SIG-M5 (cell line): ENCODE results near the gene SPINK5.
"Not testable (repeated sequence)": the region's sequence is repeated elsewhere in the genome, so short reads cannot be mapped to it uniquely, and the experiment has no call there.

Experiments
- DNase-seq: peaks from one replicate; lab custom pipeline; 2025; lab: John Stamatoyannopoulos, UW

Gene SPINK5, protein sequence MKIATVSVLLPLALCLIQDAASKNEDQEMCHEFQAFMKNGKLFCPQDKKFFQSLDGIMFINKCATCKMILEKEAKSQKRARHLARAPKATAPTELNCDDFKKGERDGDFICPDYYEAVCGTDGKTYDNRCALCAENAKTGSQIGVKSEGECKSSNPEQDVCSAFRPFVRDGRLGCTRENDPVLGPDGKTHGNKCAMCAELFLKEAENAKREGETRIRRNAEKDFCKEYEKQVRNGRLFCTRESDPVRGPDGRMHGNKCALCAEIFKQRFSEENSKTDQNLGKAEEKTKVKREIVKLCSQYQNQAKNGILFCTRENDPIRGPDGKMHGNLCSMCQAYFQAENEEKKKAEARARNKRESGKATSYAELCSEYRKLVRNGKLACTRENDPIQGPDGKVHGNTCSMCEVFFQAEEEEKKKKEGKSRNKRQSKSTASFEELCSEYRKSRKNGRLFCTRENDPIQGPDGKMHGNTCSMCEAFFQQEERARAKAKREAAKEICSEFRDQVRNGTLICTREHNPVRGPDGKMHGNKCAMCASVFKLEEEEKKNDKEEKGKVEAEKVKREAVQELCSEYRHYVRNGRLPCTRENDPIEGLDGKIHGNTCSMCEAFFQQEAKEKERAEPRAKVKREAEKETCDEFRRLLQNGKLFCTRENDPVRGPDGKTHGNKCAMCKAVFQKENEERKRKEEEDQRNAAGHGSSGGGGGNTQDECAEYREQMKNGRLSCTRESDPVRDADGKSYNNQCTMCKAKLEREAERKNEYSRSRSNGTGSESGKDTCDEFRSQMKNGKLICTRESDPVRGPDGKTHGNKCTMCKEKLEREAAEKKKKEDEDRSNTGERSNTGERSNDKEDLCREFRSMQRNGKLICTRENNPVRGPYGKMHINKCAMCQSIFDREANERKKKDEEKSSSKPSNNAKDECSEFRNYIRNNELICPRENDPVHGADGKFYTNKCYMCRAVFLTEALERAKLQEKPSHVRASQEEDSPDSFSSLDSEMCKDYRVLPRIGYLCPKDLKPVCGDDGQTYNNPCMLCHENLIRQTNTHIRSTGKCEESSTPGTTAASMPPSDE

DNA sequence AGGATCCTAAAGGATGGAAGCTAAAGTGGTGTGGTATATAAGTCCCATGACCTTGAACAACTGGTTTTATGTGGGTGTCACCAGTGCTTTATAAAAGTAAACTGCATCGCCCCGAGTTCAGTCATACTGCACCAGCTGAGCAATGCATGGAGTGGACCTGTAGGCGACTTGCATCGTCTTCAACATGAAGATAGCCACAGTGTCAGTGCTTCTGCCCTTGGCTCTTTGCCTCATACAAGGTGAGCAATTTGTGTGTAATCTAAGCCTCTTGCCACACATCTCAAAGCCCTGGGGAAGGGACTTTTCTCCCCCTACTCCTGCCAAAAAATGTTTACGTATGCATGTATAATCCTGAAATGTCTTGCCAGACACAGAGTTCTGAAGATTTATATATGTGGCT lies at the start of gene SPINK5:
Gene SPINK5 (plus strand): TSS at position 120 of the 400 bp plus-strand sequence. CDS start 65 bp downstream, at position 185.
- DNase-seq, result no peak

DNA sequence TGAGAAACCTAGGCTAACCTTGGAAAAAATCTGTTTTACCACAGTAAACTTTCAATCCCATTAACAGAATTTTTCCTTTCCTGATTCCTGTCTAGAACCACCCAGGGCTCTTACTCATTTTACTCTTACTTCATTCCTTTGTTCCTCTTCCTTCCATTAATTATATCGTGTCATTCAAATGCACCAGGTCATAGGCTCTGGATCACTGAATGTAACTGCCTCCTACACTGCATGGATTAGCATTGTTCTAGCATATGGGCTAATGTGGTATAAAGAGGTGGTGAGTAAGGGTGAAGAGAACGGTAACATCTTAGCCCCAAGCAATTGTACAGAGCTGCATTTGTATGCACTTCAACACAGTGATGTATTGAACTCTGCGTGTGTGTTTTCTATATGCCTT lies 49.5 kb upstream of the SPINK5 start:
- DNase-seq, result no peak

DNA sequence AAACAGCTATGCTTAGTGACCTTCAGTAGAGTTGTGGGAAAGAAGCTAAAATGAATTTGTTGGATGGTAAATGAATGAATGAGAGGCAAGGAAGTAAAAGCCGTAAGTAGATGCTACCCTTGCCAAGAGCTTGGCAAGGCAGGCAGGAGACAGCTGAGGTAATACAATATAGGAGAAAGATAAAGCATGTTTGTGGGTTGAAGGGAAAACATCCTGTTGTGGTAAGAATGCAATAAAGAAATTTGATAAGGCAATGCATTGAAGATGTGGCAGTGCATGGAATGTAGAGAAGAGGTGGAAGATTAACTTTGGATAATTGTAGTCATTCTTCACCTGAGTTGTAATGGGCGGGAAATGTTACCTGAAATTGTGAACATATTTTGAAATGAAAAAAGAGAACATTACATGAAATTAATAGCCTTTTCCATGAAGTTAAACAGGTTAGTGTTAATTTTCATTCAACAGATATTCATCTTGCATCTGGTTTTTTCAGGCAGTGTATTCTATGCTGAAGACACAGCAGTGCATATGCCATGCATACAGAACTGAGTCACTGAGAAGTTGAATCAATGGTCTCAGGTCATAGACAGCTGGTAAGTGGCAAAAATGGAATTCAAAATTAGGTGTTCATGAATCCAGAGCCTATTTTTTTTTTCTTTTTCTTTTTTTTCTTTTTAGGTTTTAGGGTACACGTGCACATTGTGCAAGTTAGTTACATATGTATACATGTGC lies 43.4 kb upstream of the SPINK5 start:
- DNase-seq, result no peak

DNA sequence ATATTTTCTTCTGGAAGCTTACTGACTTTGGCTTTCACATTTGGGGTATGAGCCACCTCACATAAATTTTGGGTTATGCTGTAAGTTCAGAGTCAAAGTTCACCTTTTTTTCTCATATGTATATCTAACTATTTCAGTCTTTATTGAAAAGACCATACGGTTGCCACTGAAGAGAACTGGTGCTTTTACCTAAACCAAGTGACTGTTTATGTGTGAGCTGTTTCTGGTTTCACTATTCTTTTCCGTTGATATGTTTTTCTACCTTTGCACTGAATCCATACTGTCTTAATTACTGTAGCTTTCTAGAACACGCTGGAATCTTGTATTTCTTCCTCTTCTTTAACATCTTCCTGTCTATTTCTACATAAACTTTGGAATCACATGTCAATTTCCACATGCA lies 36.3 kb upstream of the SPINK5 start:
- DNase-seq, result no peak

DNA sequence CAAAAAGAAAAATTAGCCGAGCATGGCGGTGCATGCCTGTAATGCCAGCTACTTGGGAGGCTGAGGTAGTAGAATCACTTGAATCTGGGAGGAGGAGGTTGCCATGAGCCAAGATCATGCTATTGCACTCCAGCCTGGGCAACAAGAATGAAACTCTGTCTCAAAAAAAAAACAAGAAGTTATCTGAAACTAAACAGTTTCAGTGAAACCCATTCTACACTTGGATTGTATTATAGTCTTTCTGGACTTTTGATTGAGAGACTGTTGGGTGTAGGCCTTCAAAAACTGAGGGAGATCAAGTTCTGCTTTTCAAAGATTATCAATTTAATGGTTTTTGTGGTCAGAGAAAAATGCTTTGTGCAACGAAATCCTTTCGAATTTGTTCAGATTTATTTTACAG lies 34.6 kb upstream of the SPINK5 start:
- no peak for DNase-seq

DNA sequence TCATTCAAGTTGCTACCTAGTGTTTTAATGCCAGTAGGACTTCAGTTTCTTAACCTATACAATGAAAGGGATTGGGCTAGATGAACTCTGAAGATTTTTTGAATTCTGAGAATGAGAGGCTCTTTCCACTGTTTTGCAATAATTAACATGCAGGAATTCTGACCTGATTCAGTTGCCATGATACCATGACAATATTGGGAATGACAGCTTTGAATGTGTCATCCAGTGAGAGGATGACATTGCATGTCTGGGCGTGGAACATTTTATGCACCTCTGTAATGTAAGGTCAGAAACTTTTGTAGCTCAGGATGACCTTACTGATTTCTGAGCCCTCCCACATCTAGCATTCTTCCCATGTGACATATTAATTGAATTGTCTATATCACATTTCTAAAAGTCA lies 30.6 kb upstream of the SPINK5 start:
- DNase-seq, result no peak

DNA sequence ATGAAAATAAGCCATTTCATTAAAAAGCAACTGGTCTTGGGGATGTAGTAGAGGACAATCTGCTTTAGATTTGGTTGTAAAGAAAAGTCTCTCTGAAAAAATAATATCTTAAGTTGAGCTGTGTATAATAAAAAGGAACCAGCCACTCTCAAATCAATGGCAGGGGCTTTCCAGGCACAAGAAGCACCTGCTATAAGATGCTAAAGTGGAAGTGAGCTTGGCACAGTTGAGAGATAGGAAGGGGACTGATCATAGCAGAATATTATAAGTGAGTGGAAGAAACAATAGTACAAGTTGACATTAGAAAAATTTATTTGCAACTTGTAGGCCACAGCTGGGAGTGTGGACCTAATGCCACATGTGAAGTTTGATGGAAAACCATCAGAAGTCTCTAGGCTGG lies 28.1 kb upstream of the SPINK5 start:
- DNase-seq, result no peak

DNA sequence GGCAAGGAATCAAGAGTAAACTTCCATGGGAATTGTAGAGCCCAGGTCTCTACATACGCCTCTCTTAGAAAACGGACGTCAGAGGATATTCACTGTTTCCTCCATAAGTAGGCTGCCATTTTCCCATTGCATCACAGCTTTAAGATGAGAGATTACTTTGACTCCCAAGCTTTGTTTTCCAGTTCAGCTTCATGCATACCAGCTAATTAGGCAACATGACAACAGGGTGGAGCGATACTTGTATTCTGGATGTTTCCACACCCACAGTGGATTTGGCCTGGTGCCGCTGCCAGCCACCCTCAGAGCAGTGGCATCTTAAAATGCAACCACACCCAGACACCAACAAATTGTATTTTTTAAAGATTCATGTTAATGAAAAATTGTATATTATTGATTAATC lies 20.9 kb upstream of the SPINK5 start:
- no peak for DNase-seq

DNA sequence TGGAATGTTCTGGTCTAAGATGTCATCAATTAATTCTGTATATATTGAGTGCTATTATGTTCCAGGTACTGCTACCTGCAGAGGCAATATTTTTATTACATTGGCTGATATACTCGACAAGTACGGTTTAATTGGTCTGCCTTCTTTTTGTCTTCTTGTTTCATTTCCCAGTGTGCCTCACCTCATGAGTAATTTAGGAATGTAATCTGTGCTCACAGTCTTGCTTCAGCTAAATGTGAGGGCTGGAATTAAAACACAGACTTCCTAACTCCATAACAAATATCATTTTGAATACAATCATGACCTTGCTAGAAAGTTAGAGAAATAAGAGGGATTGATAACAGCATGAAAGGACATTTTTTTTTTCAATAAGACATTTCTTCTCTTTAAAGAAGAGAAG lies 20.1 kb upstream of the SPINK5 start:
- DNase-seq, result no peak

DNA sequence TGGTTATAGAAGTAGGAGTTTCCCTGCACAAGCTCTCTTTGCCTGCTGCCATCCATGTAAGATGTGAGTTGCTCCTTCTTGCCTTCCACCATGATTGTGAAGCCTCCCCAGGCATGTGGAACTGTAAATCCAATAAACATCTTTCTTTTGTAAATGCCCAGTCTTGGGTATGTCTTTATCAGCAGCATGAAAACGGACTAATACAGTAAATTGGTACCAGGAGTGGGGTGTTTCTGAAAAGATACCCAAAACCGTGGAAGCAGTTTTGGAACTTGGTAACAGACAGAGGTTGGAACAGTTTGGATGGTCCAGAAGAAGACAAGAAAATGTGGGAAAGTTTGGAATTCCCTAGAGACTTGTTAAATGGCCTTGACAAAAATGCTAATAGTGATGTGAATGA lies 8.6 kb upstream of the SPINK5 start:
- not testable (repeated sequence) for DNase-seq

DNA sequence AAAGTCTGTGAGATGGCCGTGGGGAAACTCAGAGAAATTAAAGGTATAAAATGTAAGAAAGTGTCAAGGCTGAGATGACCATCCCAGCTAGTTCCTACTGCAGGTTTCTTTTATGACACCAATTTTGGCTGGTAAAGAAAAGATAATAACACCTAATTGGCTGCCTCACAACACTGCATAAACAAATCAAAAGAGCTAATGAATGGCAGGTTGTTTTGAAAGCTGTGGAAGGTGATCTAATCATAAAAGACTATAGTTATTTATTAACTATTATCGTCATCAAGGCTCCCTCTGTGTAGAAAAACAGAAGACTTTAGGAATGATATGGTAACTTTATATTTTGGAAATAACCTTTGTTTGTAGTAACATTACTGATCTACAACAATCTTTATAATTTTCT lies 3.5 kb upstream of the SPINK5 start:
- no peak for DNase-seq

DNA sequence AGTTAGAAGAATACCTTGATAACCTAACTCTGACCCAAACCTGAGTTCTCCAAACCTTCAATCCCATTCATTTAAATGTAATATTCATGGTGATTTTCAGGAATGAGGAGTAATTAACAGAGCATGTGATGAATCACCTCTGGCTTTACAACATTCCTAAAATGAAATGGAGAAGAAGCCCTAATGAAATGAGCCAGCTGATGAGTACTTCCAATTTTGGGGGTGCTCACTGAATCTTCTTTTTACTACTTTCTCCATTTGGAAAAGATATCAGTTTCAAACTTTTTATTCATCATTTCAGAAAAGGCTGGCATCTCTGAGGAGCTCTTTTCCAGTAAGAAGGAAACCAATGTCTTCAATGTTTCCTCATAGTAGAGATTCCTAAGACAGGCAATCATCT lies 2.9 kb upstream of the SPINK5 start:
- DNase-seq, result no peak

DNA sequence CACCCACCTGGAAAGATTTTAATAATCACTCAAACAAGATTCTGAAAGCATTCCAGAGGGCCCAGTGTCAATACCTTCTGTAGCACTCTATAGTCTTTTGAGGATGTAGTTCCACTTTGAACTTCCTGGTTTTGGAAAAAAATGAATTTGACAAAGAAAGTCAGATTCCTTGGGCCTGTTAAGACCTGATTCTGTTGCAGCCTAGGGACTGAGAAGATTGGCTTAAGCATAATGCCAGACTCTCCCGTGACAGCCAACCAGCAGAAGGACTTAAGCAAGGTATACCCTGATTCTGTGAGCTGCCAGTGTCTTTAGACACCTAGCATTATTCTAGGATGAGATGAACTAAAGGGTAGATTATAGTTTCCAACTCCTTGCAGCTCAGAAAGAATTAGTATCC lies 6.8 kb downstream of the SPINK5 start:
- no peak for DNase-seq

DNA sequence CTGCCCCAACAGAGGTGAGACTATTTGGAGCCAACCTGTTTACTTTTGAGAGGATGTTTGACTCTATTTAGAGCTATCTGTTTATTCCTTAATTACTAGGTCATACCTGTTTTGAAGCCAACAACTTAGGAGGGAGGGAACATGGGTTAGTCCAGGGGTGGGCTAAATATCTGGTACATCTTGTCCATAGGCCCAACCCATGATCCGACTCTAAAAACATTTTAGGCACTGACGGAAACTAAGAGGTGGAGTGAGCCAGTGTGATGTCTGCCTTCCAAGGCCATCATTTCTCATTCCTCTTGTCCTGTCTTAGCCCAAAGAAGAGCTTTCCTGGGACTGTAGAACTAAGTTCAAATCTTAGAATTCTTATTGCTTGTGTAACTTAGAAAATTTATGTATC lies 8.4 kb downstream of the SPINK5 start:
- no peak for DNase-seq

DNA sequence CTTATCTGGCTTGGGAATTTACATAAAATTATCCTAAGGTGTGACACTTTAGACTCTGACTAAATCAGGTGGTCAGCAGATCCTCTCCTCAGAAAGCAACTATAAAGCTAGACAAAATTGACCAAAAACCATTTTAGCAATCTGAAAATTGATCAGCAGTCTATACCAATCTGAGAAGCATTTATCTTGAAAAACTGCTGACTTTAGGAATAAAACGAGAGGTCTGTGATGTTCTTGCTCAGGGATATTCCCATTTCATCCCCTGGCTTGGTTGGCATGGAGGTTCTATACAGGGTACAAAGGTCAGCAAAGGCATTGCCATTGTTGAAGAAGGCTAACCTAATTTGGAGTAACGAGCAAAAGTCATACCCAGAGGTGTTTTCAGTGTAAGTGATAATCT lies 11.7 kb downstream of the SPINK5 start:
- no peak for DNase-seq

DNA sequence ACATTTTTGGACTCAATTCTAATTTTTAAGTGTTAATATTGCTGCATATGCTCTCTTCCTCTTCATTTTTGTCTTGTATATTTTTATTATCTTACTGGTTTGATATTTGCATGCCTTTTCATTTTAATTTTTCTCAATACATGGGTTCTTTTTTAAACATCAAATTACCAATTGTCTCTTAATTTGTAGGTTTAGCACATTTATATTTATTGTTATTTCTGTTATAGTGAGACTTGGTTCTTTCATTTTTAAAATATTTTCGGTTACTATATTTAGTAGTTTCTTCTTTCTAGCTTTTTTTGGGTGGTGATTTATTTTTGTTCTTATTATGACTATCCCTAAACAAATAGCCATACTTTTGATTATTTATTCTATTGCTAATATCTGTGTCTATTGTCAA lies 19.4 kb downstream of the SPINK5 start:
- DNase-seq, result no peak

DNA sequence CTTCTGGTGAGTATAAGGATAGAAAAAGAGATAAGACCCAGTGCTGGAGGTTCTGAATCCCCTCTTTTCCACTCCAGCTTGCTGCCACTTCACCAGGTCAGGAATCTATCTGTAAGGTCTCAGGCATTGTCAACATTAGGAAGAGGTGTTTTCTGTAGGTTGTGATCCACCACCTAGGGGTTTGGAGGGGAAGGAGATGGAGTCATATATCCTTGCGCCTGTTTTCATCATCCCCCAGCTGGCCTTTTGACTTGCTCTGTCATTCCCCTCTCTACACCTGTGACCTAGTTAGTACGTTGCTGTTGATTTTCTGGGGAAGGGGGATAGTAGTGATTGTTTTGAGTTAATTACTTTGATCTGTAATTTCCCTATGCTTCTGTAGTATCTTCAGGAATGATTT lies 20.5 kb downstream of the SPINK5 start:
- no peak for DNase-seq

DNA sequence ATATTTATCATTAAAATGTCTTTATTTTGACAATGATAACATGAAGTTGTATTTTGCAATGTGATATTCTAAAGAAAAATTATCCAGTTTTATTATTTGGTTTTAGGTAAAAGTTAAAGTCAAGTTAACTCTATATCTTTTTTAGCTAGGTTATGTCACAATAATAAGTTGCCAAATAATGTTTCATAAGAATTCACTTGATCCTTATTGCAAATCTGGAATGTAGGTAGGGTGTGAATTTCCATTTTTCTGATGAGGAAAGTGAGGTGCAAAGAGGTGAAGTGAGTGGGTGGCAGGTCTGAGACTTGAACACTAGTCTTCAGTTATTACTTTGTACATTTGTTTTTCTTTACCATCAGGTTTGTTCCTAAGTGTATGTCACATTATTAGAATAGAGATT lies 21.5 kb downstream of the SPINK5 start:
- no peak for DNase-seq

DNA sequence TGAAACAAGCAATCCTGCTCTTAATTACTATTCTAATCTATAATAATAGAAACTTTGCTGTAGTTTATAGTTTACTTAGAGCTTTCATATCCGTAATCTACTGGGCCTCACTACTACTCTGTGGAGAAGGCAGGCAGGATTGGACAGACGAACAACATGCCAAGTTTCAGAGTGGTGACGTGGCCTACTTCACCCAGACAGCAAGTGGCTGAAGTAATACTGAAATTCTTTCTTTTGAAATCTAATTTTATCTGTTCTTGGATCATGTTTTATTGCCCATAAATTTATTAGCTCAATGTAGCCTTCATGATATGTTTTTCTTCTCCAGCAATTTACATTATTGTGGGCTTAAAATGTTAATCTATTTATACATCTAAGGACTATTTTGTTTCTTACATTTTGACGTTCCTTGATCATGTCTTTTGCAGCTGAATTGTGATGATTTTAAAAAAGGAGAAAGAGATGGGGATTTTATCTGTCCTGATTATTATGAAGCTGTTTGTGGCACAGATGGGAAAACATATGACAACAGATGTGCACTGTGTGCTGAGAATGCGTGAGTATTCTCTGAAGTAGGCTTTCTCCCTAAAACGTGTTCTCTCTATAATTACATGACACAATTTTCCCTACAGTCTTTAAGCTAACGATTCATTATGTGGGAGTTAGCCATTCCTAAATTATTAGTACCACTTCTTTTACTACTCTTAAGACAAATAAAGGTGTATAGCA lies 22.4 kb downstream of the SPINK5 start:
- DNase-seq, result no peak

DNA sequence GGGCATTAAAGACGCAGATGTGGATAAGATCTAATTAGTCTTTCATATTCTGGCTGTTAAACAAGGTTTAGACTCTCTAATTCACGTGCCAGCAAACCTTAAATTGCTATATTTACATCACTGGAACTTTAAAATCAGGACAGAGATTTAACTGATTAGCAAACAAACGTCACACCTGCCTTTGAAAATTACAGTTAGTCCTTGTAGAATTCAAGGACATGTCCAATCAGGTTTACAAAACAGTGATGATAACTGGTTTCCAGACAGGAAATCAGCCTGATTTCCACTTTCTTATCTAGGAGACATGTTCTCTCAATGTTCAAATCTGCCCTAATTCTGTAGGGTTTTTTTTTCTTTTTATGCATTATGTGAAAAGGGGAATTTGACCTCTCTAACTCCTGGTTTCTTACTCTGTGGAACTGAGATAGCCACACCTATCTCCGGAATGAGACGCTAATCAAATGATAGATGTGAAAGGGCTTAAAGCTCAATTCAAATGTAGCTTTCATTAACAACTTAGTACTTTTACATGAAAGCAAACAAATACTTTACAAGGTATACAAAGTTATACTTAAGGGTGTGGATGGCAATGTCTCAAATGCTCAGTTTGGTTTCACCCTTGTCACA lies 26.5 kb downstream of the SPINK5 start:
- DNase-seq, result no peak

DNA sequence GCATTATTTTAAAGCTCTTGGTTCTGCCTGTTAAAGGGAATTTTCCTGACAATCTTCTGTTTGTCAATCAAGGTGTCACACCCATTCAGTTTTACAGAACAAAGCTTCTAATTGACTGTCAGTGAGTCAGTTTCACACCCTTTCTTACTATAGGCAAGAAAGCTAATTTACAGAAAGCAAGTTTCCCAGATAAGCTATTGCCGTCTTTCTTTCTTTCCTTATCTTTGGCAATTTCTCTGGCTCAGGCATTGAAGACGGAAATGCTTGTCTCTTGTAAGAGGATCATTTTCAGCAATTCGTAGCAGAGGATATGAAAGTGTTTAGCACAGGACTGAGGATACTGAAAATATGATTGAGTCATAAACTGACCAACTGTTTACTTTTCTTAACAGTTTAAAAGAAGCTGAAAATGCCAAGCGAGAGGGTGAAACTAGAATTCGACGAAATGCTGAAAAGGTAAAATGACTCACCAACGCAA lies 27.0 kb downstream of the SPINK5 start:
- no peak for DNase-seq
